ENCODE measurements around the gene PRDX5.
A peak's percentile ranks its signal among the peaks of the same experiment; 100 is the strongest.

Gene PRDX5

GRCh38 chr11:64362339-64362738 lies 44.4 kb downstream of the PRDX5 start:
- no peak overlapping the region for H3K4me3 ChIP-seq (replicated peaks; ENCODE audit: low read depth, low read length)
- no peak for TF ChIP-seq CTCF (IDR thresholded peaks at IDR 0.05; ENCODE audit: low read length, missing control alignments)
- DNase-seq (ENCODE audit: low read depth) = no peak

- DNase-seq (ENCODE audit: low read depth) = no peak
- no peak overlapping the region for H3K4me3 ChIP-seq (replicated peaks; ENCODE audit: low read depth, low read length)
- no peak for TF ChIP-seq CTCF (IDR thresholded peaks at IDR 0.05; ENCODE audit: low read length, missing control alignments)
Observed at GRCh38 chr11:64364435-64364834, 46.5 kb downstream of the PRDX5 start.

GRCh38 chr11:64364911-64365310 lies 47.0 kb downstream of the PRDX5 start:
- no peak for TF ChIP-seq CTCF (IDR thresholded peaks at IDR 0.05; ENCODE audit: low read length, missing control alignments)
- no peak for DNase-seq (ENCODE audit: low read depth)
- no peak overlapping the region for H3K4me3 ChIP-seq (replicated peaks; ENCODE audit: low read depth, low read length)

- no peak overlapping the region for H3K4me3 ChIP-seq (replicated peaks; ENCODE audit: low read depth, low read length)
- TF ChIP-seq CTCF (IDR thresholded peaks at IDR 0.05; ENCODE audit: low read length, missing control alignments) = no peak
- DNase-seq (ENCODE audit: low read depth) = peak; percentile 38
Observed at GRCh38 chr11:64366751-64367150, 48.8 kb downstream of the PRDX5 start.

GRCh38 chr11:64367931-64368672 lies 50.2 kb downstream of the PRDX5 start:
- TF ChIP-seq CTCF (IDR thresholded peaks at IDR 0.05; ENCODE audit: low read length, missing control alignments) = no peak
- H3K4me3 ChIP-seq (replicated peaks; ENCODE audit: low read depth, low read length) = no peak overlapping the region
- DNase-seq (ENCODE audit: low read depth) = no peak

GRCh38 chr11:64368673-64369074 lies 50.8 kb downstream of the PRDX5 start:
- TF ChIP-seq CTCF (IDR thresholded peaks at IDR 0.05; ENCODE audit: low read length, missing control alignments) = no peak
- no peak for DNase-seq (ENCODE audit: low read depth)

More at GRCh38 chr11:64368673-64369074, 50.8 kb downstream of the PRDX5 start:
- no peak overlapping the region for H3K4me3 ChIP-seq (replicated peaks; ENCODE audit: low read depth, low read length)

Measured in fibroblast of pulmonary artery (primary cell).